T-helper 1 cell treated with Interleukin-12 subunit alpha and Interleukin-12 subunit beta and Interleukin-4 antibody, amounts not matched to agents 30 μg/mL and 1 μg/mL, for 36 hours (primary cell): ENCODE data around the gene ATN1.

Source experiments
- H3K27ac Mint-ChIP-seq: one replicate; pipeline ENCODE4 v1.8.0; 2021; ENCODE audit warnings: mild to moderate bottlenecking, mixed read lengths
- H3K27me3 Mint-ChIP-seq: one replicate; pipeline ENCODE4 v1.8.0; 2021; ENCODE audit warnings: low read depth, mixed read lengths
- H3K36me3 Mint-ChIP-seq: one replicate; pipeline ENCODE4 v1.8.0; 2021; ENCODE audit warnings: low read depth, mixed read lengths
- H3K4me1 Mint-ChIP-seq: one replicate; pipeline ENCODE4 v1.8.0; 2021; ENCODE audit warnings: low read depth, mixed read lengths
- H3K4me3 Mint-ChIP-seq: one replicate; pipeline ENCODE4 v1.8.0; 2021; ENCODE audit warnings: mild to moderate bottlenecking, moderate library complexity, mixed read lengths
- H3K9me3 Mint-ChIP-seq: one replicate; pipeline ENCODE4 v1.8.0; 2021; ENCODE audit warnings: mixed read lengths

ATN1 gene

GRCh38 chr12:6952121-6952862, 24.5 kb downstream of the ATN1 start:
- no peaks in the 10 kb centered on the region for H3K9me3 Mint-ChIP-seq
- H3K27ac Mint-ChIP-seq = peak overlapping the region; percentile 98
- peak overlapping the region; percentile 98 for H3K4me3 Mint-ChIP-seq
- H3K4me1 Mint-ChIP-seq = peaks cover 75% of the 10 kb centered on the region
- H3K27me3 Mint-ChIP-seq = no peaks in the 10 kb centered on the region
- H3K36me3 Mint-ChIP-seq = peaks cover 37% of the 10 kb centered on the region

GRCh38 chr12:6952863-6953441, 25.2 kb downstream of the ATN1 start:
- Mint-ChIP-seq H3K4me3 (peak overlapping the region; percentile 98), H3K36me3 (peaks cover 38% of the 10 kb centered on the region), H3K27ac (peak overlapping the region; percentile 98), H3K9me3 (no peaks in the 10 kb centered on the region), H3K27me3 (no peaks in the 10 kb centered on the region), H3K4me1 (peaks cover 73% of the 10 kb centered on the region)

GRCh38 chr12:6953442-6954315, 25.9 kb downstream of the ATN1 start:
- H3K36me3 Mint-ChIP-seq = peaks cover 44% of the 10 kb centered on the region
- peaks cover 76% of the 10 kb centered on the region for H3K4me1 Mint-ChIP-seq
- no peaks in the 10 kb centered on the region for H3K27me3 Mint-ChIP-seq
- peak overlapping the region; percentile 98 for H3K27ac Mint-ChIP-seq
- peak overlapping the region; percentile 98 for H3K4me3 Mint-ChIP-seq
- no peaks in the 10 kb centered on the region for H3K9me3 Mint-ChIP-seq

GRCh38 chr12:6954316-6955107, 26.8 kb downstream of the ATN1 start:
- Mint-ChIP-seq H3K4me1 (peaks cover 77% of the 10 kb centered on the region), H3K4me3 (peak overlapping the region; percentile 98), H3K27me3 (no peaks in the 10 kb centered on the region), H3K27ac (peak overlapping the region; percentile 98), H3K36me3 (peaks cover 50% of the 10 kb centered on the region), H3K9me3 (no peaks in the 10 kb centered on the region)

- peaks cover 52% of the 10 kb centered on the region for H3K36me3 Mint-ChIP-seq
- no peaks in the 10 kb centered on the region for H3K27me3 Mint-ChIP-seq
- peaks cover 73% of the 10 kb centered on the region for H3K4me1 Mint-ChIP-seq
- H3K4me3 Mint-ChIP-seq = peak overlapping the region; percentile 44
- peak overlapping the region; percentile 65 for H3K27ac Mint-ChIP-seq
- no peaks in the 10 kb centered on the region for H3K9me3 Mint-ChIP-seq
Measured at GRCh38 chr12:6955108-6956020, 27.6 kb downstream of the ATN1 start.

- H3K4me3 Mint-ChIP-seq = peak overlapping the region; percentile 44
- peaks cover 74% of the 10 kb centered on the region for H3K4me1 Mint-ChIP-seq
- no peaks in the 10 kb centered on the region for H3K9me3 Mint-ChIP-seq
- peak overlapping the region; percentile 65 for H3K27ac Mint-ChIP-seq
- H3K27me3 Mint-ChIP-seq = no peaks in the 10 kb centered on the region
- H3K36me3 Mint-ChIP-seq = peaks cover 56% of the 10 kb centered on the region
Measured at GRCh38 chr12:6956021-6956727, 28.4 kb downstream of the ATN1 start.

GRCh38 chr12:6957151-6957701, 29.5 kb downstream of the ATN1 start:
- Mint-ChIP-seq H3K4me3 (peak overlapping the region; percentile 37), H3K27ac (peak overlapping the region; percentile 70), H3K9me3 (no peaks in the 10 kb centered on the region), H3K36me3 (peaks cover 56% of the 10 kb centered on the region), H3K27me3 (no peaks in the 10 kb centered on the region), H3K4me1 (peaks cover 84% of the 10 kb centered on the region)

DNA sequence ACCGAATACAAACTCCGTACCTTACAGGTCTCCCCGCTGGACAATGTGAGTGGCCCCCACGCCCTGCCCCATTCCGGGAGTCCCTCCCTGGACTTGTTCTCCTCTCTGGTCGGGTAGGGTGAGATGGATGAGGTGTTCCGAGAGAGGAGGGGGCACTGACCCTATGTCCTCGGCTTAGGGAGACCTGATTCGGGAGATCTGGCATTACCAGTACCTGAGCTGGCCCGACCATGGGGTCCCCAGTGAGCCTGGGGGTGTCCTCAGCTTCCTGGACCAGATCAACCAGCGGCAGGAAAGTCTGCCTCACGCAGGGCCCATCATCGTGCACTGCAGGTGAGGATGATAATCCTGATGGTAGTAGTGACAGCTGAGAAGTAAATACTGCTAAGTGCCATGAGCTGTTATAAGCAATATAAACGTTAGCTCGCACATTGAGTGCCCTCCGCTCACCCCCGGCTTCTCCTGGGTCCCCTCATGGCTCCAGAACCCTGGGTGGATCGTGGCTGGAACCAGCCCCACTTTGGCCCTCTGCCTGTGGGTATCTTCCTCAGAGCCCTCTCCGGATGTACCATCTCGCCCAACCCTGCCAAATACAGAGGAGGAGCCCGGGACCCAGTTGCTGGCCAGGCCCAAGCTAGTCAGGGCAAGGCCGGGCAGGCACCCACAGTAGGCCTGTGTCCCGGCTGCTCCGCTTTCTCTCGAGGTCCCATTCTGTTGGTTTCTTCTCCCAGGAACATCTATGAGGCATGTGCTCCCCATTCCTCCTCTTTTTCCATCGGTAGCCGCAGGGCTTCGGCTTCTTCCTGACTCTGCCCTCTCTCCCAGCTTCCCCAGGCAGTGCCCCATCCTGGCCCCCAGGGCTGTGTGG, 30.2 kb downstream of the ATN1 start:
- H3K36me3 Mint-ChIP-seq = peaks cover 52% of the 10 kb centered on the region
- peaks cover 78% of the 10 kb centered on the region for H3K4me1 Mint-ChIP-seq
- H3K9me3 Mint-ChIP-seq = no peaks in the 10 kb centered on the region
- H3K4me3 Mint-ChIP-seq = peak overlapping the region; percentile 91
- peak overlapping the region; percentile 97 for H3K27ac Mint-ChIP-seq
- no peaks in the 10 kb centered on the region for H3K27me3 Mint-ChIP-seq

DNA sequence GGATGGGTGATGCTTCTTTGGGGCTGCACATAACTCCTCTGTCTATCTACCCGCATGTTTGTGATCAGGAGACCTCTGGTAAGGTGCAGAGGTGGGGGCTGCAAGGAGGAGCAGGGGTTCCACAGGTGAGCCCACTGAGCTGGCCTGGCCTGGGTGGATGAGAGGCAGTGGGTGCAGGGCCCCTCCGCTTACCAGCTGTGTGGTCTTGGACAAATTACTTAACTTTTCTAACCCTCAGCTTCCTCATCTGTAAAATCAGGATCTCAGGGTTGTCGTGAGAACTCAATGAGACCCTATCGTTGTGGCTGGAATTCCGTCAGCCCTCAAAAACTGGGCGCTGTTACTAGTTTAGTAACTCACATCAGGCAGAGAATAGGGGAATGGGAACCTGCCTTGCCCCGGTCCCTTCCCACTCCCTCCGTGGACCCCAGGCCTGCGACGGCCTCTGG, 30.9 kb downstream of the ATN1 start:
- no peaks in the 10 kb centered on the region for H3K9me3 Mint-ChIP-seq
- H3K27ac Mint-ChIP-seq = peak overlapping the region; percentile 97
- H3K4me1 Mint-ChIP-seq = peaks cover 73% of the 10 kb centered on the region
- no peaks in the 10 kb centered on the region for H3K27me3 Mint-ChIP-seq
- peak overlapping the region; percentile 91 for H3K4me3 Mint-ChIP-seq
- peaks cover 52% of the 10 kb centered on the region for H3K36me3 Mint-ChIP-seq

- peaks cover 49% of the 10 kb centered on the region for H3K36me3 Mint-ChIP-seq
- peak overlapping the region; percentile 97 for H3K27ac Mint-ChIP-seq
- no peaks in the 10 kb centered on the region for H3K9me3 Mint-ChIP-seq
- H3K4me1 Mint-ChIP-seq = peaks cover 67% of the 10 kb centered on the region
- no peaks in the 10 kb centered on the region for H3K27me3 Mint-ChIP-seq
- peak overlapping the region; percentile 91 for H3K4me3 Mint-ChIP-seq
Measured at GRCh38 chr12:6959058-6959804, 31.5 kb downstream of the ATN1 start.

DNA sequence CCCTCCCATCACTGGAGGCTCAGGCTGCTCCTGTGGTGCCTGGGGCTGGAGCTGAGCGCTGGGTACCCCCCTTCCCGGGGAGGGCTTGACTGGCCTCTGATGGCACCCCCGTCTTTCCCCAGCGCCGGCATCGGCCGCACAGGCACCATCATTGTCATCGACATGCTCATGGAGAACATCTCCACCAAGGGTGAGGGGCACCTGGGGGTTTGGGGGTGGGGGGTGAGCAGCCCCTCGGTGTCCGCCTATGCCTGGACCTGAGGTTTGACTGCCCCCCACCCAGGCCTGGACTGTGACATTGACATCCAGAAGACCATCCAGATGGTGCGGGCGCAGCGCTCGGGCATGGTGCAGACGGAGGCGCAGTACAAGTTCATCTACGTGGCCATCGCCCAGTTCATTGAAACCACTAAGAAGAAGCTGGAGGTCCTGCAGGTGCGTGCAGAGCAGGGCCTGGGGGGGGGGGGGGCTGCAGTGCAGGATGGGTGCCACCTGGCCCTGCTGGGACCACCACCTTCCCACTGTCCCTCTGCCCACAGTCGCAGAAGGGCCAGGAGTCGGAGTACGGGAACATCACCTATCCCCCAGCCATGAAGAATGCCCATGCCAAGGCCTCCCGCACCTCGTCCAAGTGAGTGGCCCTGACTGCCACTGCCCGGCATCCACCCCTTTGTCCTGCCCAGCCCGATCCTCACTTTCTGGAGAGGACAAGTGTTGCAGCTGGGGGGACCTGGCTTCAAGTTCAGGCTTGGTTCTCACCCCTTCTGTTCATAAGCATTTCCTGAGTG, 32.2 kb downstream of the ATN1 start:
- no peaks in the 10 kb centered on the region for H3K27me3 Mint-ChIP-seq
- peaks cover 44% of the 10 kb centered on the region for H3K36me3 Mint-ChIP-seq
- H3K4me1 Mint-ChIP-seq = peaks cover 63% of the 10 kb centered on the region
- H3K4me3 Mint-ChIP-seq = peak overlapping the region; percentile 91
- H3K9me3 Mint-ChIP-seq = no peaks in the 10 kb centered on the region
- H3K27ac Mint-ChIP-seq = peak overlapping the region; percentile 96
